Activated T-cell treated with anti-CD3 and anti-CD28 coated beads, Interleukin-2, amount 50 U/mL, for 48 hours (primary cell): Measurements from ENCODE around the gene HK3.
"Not testable (repeated sequence)": the region's sequence is repeated elsewhere in the genome, so short reads cannot be mapped to it uniquely, and the experiment has no call there.

Experiments
- DNase-seq, 2 experiments: peaks; one replicate each; pipeline ENCODE4 v3.0.0-alpha.2; 2020

The HK3 gene

DNA sequence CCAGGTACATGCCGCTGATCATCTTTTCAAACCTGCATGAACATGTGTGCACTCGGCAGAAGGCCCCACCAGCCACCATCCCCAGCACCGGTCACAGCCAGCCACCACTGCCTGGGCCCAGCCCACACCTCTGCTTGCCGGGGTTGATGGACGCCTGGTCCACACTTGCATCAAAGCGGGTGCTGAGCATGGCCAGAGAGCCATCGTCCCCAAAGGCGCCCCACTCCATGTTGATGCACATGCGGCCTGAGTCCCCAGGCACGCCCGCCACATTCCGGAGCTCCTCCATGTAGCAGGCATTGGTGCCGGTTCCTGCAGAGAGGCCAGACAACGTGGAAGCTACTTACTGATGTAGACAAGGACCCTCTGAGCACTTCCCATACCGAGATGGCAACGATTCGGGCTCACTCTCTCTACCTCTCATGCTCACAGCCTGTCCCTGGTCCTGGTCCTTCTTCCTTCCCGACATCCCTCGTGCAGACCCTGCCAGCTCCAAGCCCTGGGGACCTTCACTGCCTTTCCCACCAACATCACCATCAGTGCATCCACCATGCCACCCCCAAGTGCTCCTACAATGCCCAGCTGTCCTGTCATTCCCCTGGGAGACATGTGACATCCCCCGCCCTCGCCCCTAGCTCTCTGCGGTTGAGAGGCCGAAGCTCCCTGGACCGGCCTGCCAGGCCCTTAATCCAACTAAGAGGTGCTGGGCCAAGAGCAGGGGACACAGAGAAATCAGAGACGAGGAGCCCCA, 17.2 kb downstream of the HK3 start:
- no peak for DNase-seq

DNA sequence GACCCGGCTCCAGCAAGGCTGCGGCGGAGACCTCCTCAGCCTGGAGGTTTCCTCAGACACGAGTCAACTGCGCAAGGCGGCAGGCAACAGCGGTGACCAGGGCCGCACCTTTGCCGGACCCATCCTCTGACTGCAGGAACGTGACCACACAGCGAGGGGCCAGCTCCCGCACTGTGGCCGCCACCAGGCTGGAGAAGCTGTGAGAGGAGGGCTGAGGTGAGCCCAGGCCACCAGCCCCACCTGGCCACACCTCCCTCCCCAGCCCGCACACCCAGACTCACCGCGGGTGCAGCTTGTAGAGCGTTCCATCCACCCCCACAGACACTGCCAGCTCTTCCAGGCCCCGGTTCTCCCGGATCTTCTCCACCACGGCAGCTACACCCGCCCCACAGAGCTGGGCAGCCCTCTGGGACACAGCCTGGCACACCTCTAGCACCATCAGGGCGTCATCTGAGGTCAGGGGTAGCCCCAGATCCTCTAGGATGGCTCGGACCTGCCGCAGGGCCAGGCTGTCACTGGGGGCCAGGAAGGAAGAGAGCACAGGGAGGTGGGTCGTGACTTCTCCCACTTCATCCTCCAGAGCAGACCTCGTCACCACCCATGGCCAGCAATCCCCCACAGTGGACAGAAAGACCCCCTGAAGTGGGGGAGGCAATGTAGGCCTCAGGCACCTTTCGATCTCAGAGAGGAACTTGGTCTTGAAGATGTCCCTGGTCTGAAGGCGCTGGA, 18.0 kb downstream of the HK3 start:
- DNase-seq = no peak

DNA sequence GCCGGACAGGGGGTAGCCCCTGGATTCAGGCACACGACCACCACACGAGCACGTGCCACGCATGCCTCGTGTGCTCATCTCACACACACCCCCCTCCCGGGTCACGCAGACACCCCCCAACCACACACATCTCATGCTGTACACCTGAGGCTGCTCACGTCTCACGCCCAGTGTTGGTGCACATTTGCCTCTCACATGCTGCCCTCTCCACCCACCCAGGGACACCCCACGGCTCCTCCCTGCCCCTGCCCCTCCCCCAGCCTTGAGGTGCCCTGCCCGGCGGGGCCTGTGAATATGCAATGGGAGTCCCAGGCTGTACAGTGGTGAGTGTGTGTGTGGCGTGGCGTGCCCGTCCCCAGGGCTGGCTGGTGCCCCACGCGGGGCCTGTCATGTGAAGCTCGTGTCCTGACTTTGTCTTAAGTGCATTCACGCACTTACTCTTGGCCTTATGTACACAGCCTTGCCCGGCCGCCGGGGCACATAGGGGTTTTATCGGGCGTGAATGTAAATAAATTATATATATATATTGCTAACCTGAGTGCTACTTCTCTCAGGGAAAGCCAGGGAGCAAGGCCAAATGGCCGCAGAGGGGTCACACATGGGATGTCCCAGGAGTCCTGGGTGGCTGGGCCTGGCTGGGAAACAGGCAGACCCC, 18.7 kb downstream of the HK3 start:
- no peak for DNase-seq

DNA sequence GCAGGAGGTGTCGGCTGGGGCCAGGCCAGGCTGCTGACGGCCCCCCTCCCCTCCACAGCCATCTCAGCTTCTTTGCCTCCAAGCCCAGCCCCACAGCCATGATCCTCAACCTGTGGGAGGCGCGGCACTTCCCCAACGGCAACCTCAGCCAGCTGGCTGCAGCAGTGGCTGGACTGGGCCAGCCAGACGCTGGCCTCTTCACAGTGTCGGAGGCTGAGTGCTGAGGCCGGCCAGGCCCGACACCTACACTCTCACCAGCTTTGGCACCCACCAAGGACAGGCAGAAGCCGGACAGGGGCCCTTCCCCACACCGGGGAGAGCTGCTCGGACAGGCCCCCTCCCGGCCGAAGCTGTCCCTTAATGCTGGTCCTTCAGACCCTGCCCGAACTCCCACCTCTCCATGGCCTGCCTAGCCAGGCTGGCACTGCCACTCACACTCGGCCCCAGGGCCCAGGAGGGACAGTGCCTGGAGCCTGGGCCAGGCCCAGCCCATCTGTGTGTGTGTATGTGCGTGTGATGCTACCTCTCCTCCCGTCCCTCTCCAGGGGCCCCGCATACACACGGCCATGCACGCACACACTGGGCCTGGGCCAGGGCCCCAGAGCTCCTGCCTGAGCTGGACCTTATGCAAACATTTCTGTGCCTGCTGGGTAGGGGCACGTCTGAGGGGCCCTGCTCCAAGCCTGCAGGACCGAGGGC, 19.3 kb downstream of the HK3 start:
- no peak for DNase-seq

DNA sequence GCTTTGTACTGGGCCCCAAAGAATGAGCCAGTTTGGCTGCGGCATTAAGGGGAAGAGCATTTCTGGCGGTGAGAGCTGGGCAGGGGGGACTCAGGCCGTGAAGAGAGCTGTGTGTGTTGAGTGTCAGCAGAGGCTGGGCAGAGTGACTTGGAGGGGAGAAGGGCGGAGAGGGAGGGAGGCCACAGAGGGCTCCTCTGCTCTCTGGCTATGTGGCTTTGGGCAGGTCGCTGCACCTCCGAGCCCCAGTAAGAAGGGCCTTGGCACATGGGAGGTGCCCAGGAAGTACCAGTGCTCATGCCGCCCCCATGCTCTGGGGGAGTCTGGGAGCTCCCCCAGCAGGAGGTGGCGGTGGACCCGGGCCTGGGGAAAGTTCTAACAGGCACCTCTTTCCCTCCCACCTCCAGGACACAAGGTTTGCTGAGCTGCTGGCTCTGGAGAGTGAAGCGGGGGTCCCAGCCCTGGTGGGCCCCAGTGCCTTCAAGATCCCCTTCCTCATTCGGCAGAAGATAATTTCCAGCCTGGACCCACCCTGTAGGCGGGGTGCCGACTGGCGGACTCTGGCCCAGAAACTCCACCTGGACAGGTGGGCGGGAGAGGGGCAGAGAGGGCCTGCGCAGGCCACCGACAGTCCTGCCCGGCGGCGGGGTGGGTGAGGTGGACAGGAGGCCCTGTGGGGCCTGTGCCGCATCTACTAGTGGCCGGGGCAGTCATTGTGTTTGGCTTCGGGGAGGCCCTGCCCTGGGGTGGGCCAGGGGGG, 20.1 kb downstream of the HK3 start:
- no peak for DNase-seq

DNA sequence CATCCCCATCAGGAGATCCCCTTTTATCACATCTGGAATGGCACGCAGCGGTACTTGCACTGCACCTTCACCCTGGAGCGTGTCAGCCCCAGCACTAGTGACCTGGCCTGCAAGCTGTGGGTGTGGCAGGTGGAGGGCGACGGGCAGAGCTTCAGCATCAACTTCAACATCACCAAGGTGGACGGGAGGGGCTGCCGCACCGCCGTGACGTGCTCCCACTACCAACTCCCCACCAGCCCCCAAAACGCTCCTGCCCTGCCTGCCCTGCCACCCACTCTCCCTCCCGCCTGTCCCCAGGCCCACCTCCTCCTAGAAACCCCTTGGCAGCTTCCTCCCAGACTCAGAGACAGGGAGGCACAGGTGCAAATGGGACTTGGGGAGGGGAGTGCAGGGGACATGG, 20.7 kb downstream of the HK3 start:
- no peak for DNase-seq

DNA sequence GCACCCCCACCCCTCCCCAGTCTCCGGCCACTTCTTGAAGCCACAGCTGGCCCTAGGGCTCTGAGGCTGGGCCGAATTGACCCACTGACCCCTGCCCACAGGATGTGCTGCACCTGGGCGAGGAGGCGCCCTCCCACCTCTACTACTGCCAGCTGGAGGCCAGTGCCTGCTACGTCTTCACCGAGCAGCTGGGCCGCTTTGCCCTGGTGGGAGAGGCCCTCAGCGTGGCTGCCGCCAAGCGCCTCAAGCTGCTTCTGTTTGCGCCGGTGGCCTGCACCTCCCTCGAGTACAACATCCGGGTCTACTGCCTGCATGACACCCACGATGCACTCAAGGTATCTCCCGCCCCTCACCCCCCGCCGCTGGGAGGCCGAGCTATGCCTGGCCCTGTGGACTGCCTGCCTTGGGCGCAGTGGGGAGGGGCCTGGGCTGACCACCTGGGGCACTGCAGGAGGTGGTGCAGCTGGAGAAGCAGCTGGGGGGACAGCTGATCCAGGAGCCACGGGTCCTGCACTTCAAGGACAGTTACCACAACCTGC, 21.3 kb downstream of the HK3 start:
- no peak for DNase-seq

DNA sequence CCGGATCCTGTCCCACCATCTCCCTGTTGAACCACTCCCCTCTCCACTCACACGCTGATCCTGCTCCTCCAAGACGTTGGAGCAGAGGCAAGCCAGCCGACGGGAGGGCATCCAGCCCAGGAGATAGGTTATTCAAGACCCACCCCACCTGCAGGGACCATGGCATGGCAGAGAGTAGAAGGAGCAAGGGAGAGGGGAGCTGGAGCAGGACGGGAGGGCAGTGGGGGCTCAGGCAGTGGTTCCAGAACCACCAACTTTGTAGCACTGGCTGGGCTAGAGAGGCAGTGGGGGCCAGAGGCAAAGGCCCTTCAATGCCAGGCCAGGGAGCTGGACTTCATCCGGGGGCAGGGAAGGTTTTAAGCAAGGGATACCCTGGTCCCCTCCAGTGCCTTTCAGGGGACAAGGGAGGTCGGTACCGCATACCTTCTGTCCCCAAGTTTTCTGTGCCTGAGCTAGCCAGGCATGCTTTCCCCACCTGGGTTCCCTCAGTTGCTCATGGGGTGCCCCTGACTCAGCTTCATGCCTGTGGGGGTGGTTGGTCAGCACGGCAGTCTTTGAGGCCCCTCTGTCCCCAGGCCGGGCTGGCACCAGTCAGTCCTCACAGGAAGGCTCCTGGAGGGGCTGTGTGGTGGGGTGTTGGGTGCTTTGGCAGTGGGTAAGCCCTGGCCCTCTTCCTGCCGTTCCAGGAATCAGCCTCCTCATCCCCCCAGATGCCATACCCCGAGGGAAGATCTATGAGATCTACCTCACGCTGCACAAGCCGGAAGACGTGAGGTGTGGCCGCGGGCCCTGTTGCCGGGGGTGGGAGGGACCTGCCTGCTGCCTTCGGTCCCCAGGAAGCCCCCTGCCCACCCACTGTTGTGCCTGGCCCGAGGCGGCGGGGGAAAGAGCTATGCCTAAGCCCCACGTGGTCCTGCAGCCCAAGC, 22.4 kb downstream of the HK3 start:
- DNase-seq = no peak

DNA sequence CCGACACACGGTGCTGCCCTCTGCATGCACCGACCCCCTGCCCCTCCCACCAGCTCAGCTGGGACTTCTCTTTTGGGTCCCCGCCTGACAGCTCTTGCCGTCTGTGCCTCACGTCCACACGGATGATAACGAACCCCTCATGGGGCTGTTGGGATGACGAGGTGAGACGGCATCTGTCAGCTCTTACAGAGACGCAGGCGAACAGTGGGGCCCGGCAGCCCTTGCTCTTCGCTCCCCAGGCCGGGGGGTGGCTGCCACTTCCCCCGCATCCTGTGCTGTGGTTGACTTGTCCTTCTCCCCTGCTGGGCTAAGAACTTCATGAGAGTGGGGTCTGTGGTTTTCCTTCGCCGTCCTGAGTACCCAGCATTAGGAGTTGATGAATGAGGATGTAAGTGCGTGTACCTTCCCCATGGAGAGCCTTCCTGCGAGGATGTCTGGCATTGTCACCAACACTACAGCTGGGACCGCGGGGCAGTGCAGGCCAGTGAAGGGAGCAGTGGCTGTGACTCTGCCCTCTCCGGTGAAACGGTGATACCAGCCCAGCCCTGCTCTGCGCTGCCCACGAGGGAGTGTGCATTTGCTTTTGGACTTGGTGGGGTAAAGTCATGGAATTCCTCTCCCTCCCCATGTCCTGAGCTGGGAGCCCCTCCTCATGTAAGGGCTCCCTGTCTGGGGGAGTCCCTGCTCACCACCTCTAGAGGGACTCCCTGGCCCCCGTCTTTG, 23.2 kb downstream of the HK3 start:
- peak in 1 of 2 experiments; percentile 30 for DNase-seq

DNA sequence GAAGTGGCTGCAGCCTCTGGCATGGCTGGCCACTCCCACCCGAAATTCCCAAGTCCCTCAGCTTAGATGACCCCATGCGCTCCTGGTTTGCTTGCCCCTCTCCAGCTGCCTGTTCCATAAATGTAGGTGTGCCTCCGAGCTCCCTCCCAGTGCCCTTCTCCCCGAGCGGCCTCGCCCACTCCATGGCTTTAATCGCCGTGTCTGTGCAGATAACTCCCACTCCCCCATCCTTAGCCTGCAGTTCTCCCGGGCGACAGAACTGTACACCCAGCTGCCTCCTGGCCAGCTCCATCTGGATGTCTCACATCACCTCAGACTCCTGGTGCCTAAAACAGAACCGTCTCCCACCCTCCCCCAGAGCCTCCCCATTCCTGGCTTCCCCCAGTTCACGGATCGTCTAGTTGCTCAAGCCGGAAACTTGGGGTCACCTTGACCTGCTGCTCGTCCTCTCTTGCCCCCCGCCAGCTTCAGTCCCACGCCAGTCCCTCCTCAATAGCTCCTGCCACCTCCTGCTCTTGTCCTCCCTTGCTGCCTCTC, 24.1 kb downstream of the HK3 start:
- DNase-seq = no peak

DNA sequence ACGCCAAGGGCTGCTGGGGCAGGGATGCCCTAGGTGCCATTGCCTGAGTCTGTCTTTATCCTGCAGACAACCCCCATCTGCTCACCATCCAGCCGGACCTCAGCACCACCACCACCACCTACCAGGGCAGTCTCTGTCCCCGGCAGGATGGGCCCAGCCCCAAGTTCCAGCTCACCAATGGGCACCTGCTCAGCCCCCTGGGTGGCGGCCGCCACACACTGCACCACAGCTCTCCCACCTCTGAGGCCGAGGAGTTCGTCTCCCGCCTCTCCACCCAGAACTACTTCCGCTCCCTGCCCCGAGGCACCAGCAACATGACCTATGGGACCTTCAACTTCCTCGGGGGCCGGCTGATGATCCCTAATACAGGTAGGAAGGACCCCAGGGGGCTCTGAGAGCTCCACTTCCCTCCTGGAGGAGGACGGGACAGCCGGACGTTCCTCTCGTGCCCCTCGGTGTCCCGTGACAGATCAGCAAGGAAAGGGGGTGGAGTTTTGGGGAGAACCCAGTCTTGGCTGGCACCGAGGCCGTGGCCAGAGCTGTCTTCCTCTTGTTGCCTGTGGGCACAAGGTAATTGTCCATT, 24.9 kb downstream of the HK3 start:
- no peak for DNase-seq

DNA sequence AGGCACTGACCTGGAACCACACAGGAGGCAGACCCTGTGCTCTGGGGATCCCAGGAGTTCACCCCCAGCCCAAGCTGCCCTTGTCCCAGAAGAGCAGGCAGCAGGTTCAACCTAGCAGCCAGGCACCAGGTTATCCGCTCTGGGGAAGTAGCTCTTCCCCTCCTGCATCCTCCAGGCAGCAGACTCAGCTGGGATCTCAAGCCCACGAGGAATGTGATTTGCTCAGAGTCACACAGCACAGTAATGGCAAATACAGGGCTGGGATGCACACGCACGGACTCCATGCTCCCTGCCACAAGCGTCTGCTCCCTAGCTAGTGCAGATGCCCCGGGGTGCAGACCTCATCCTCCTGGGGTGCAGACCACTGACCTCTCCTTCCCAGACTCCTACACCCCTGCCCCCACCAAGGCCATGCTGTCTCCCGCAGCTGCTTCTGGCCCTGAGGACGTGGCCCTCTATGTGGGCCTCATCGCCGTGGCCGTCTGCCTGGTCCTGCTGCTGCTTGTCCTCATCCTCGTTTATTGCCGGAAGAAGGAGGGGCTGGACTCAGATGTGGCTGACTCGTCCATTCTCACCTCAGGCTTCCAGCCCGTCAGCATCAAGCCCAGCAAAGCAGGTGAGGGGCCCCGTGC, 25.5 kb downstream of the HK3 start:
- no peak for DNase-seq

DNA sequence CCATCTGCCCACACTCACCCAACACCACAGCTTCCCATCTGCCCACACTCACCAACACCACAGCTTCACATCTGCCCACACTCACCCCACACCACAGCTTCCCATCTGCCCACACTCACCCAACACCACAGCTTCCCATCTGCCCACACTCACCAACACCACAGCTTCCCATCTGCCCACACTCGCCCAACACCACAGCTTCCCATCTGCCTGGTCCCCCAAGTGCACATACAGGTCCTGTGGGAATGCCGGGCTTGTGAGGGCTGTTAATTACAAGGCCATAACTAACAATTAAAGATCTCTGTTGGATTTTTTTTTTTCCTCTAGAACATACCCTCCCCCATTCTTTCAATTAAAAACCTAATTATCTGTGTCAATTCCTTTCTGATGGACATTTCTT, 26.1 kb downstream of the HK3 start:
- not testable (repeated sequence) for DNase-seq

DNA sequence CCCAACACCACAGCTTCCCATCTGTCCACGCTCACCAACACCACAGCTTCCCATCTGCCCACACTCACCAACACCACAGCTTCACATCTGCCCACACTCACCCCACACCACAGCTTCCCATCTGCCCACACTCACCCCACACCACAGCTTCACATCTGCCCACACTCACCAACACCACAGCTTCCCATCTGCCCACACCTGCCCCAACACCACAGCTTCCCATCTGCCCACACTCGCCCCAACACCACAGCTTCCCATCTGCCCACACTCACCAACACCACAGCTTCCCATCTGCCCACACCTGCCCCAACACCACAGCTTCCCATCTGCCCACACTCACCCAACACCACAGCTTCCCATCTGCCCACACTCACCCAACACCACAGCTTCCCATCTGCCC, 26.6 kb downstream of the HK3 start:
- DNase-seq = not testable (repeated sequence)

DNA sequence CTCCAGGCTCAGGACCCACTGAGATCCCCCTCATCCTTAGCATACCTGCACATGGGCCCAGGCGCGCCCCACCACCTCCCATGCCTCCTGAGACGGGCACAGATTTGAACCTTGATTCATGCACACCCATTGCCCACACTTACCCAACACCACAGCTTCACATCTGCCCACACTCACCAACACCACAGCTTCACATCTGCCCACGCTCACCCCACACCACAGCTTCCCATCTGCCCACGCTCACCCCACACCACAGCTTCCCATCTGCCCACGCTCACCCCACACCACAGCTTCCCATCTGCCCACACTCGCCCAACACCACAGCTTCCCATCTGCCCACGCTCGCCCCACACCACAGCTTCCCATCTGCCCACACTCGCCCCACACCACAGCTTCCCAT, 28.5 kb downstream of the HK3 start:
- not testable (repeated sequence) for DNase-seq

DNA sequence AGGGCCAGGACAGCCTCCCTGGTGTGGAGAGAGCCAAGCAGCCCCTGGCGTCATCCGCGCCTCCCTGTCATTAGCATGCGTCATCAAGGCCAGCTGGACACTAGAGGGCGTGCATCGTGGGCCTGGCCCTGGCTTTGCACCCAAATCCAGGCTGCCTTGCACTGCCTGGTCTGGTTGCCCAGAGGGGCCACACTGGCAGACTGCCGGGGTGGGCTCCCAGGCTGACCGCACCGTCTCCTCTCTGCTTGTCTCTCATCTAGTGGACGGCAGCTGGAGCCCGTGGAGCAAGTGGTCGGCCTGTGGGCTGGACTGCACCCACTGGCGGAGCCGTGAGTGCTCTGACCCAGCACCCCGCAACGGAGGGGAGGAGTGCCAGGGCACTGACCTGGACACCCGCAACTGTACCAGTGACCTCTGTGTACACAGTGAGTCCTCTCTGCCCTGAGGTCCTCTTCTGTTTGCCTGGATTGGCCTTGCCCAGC, 29.0 kb downstream of the HK3 start:
- DNase-seq = no peak

DNA sequence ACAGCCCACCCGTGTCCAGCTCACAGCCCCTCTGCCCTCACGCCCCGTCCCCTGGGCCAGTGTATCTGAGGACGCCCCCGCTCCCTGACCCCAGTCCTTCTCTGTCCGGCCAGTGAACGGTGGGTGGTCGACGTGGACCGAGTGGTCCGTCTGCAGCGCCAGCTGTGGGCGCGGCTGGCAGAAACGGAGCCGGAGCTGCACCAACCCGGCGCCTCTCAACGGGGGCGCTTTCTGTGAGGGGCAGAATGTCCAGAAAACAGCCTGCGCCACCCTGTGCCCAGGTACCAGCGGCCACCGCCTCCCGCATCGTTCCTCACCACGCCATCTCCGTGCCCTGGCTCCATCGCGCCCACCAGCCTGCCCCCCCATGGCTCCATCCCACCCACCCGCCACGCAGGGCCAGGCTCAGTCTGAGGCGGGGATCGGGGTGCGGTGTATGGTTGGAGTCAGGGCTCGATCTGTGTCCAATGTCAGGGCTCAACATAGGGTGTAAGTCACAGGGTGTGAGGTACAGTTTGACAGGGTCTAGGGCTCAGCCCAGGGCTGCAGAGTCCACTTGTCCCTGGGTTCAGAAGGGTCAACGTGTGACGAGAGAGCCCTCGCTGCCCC, 29.5 kb downstream of the HK3 start:
- no peak for DNase-seq

DNA sequence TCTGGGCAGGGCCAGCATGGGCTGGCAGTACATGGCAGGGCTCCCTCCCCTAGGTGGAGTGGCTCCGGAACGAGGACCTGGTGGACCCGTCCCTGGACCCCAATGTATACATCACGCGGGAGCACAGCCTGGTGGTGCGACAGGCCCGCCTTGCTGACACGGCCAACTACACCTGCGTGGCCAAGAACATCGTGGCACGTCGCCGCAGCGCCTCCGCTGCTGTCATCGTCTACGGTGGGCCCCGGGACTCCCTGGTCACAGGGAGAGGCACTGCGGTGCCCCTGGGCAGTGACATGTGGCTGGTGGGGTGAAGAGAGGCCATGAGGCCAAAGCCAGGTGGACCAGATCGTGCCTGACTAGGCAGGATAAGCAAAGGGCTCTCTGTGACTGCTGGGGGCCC, 30.4 kb downstream of the HK3 start:
- DNase-seq = no peak

DNA sequence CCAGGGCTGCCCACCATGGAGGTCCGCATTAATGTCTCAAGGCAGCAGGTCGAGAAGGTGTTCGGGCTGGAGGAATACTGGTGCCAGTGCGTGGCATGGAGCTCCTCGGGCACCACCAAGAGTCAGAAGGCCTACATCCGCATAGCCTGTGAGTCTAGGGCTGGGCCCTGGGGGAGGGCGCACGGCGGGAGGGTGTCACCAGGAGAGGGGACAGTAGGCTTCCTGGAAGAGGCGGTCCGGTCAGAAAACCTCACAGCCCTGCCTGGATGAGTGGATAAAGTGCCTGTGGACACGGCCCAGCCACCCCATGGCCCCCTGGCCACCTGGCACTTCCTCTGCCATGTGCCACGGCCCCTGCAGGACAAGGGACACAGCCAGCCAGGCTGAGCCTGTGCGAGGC, 31.0 kb downstream of the HK3 start:
- DNase-seq = no peak
